Rectal smooth muscle tissue (tissue), 1 donor: ENCODE results near the gene OTOR.

Experiments used
- H3K27ac ChIP-seq: one replicate; pipeline ENCODE4 v1.7.0; 2013; ENCODE audit warnings: low read depth, low read length, inconsistent platforms
- H3K27me3 ChIP-seq: one replicate; pipeline ENCODE4 v1.7.0; 2013; ENCODE audit warnings: low read length; ENCODE audit not compliant: control insufficient read depth, insufficient read depth
- H3K36me3 ChIP-seq: one replicate; pipeline ENCODE4 v1.7.0; 2013; ENCODE audit warnings: low read length; ENCODE audit not compliant: control insufficient read depth, insufficient read depth
- H3K4me1 ChIP-seq: one replicate; pipeline ENCODE4 v1.7.0; 2013; ENCODE audit warnings: low read length; ENCODE audit not compliant: control insufficient read depth, insufficient read depth
- H3K4me3 ChIP-seq: one replicate; pipeline ENCODE4 v1.7.0; 2013; ENCODE audit warnings: low read length
- H3K9ac ChIP-seq: one replicate; pipeline ENCODE4 v1.7.0; 2013; ENCODE audit warnings: low read length

Gene OTOR

GRCh38 chr20:16748308-16748900 lies at the start of gene OTOR:
OTOR (plus strand) TSS chr20:16748358; CDS start chr20:16748402, 44 bp downstream.
- H3K4me3 ChIP-seq, result no peak within 1 kb of the TSS
- H3K4me1 ChIP-seq, result no peaks in the 10 kb centered on the region
- H3K27ac ChIP-seq, result no peak within 1 kb of the TSS
- H3K9ac ChIP-seq, result no peak within 1 kb of the TSS
- no peaks in the 10 kb centered on the region for H3K27me3 ChIP-seq
- no peaks in the 10 kb centered on the region for H3K36me3 ChIP-seq

- Histone ChIP-seq H3K27me3 (no peaks in the 10 kb centered on the region), H3K4me1 (no peaks in the 10 kb centered on the region), H3K27ac (no peak overlapping the region), H3K9ac (no peak overlapping the region), H3K36me3 (no peaks in the 10 kb centered on the region), H3K4me3 (no peak overlapping the region)
Observed at GRCh38 chr20:16699293-16699692, 48.9 kb upstream of the OTOR start.

DNA sequence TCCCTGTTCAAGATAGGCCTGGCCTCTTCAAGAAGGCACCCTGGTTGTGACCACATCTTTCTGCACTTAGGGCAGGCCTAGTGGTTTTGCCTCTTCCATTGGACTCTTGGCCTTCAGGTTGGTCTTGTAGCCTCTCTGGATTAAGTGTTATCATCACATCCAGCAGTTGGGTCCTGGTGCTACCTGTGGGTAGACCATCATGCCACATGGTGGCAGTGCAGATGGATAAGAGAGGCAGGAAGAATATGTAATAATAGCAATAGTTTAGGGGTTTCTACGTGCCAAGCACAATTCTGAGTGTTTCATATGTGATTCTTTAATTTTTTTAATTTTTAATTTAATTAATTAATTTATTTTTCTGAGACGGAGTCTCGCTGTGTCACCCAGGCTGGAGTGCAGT lies 46.9 kb upstream of the OTOR start:
- H3K36me3 ChIP-seq, result no peaks in the 10 kb centered on the region
- H3K27ac ChIP-seq, result no peak overlapping the region
- no peaks in the 10 kb centered on the region for H3K27me3 ChIP-seq
- H3K4me1 ChIP-seq, result no peaks in the 10 kb centered on the region
- no peak overlapping the region for H3K9ac ChIP-seq
- no peak overlapping the region for H3K4me3 ChIP-seq

- Histone ChIP-seq H3K27ac (no peak overlapping the region), H3K36me3 (no peaks in the 10 kb centered on the region), H3K27me3 (no peaks in the 10 kb centered on the region), H3K4me3 (no peak overlapping the region), H3K4me1 (no peaks in the 10 kb centered on the region), H3K9ac (no peak overlapping the region)
Observed at GRCh38 chr20:16703570-16703969, 44.6 kb upstream of the OTOR start.

DNA sequence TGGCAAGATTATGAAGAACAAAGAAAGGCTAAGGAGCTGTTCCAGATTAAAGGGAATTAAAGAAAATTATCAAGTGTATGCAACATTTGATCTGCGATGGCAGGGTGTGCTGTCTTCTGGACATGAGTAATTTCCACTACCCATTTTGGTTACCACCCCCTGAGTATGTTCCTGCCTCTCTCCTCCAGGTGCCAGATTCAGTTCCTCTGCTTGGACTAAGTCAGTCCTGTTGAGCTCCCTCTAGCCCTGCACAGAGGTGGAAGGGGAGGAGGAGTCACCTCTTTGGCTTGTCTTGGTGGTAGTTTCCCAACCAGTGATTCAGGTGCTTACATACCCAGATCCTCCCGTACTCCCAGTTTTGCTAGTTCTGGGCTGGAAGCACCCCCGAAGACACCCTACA lies 40.5 kb upstream of the OTOR start:
- H3K4me3 ChIP-seq, result no peak overlapping the region
- H3K36me3 ChIP-seq, result no peaks in the 10 kb centered on the region
- no peaks in the 10 kb centered on the region for H3K27me3 ChIP-seq
- H3K9ac ChIP-seq, result no peak overlapping the region
- H3K4me1 ChIP-seq, result no peaks in the 10 kb centered on the region
- no peak overlapping the region for H3K27ac ChIP-seq

GRCh38 chr20:16708602-16709001 lies 39.6 kb upstream of the OTOR start:
- H3K4me3 ChIP-seq, result no peak overlapping the region
- no peaks in the 10 kb centered on the region for H3K36me3 ChIP-seq
- no peaks in the 10 kb centered on the region for H3K4me1 ChIP-seq
- H3K27me3 ChIP-seq, result no peaks in the 10 kb centered on the region
- no peak overlapping the region for H3K9ac ChIP-seq
- no peak overlapping the region for H3K27ac ChIP-seq

DNA sequence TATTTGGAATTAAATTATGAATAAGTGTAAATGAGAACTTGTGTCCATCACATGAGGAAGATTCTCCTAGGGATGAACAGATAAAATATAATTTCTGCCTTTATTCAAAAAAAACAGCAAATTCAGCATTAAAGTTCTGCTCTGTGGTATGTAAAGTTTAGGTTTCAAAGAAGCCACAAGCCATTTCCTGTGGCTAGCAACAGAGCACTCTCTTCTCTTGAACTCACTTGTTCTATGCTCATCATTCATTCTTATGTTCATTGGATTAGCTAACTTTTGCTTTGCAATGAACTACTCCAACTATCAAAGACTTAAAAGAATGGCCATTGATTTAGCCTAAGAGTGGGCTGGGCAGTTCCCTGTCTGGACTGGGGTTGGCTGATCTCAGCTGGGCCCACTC lies 39.1 kb upstream of the OTOR start:
- Histone ChIP-seq H3K4me1 (no peaks in the 10 kb centered on the region), H3K27ac (no peak overlapping the region), H3K36me3 (no peaks in the 10 kb centered on the region), H3K27me3 (no peaks in the 10 kb centered on the region), H3K9ac (no peak overlapping the region), H3K4me3 (no peak overlapping the region)

- H3K4me1 ChIP-seq, result no peaks in the 10 kb centered on the region
- no peaks in the 10 kb centered on the region for H3K36me3 ChIP-seq
- no peak overlapping the region for H3K9ac ChIP-seq
- H3K27ac ChIP-seq, result no peak overlapping the region
- no peaks in the 10 kb centered on the region for H3K27me3 ChIP-seq
- H3K4me3 ChIP-seq, result no peak overlapping the region
Observed at GRCh38 chr20:16710781-16711180, 37.4 kb upstream of the OTOR start.

- H3K27ac ChIP-seq, result no peak overlapping the region
- no peaks in the 10 kb centered on the region for H3K36me3 ChIP-seq
- H3K9ac ChIP-seq, result no peak overlapping the region
- no peaks in the 10 kb centered on the region for H3K4me1 ChIP-seq
- H3K4me3 ChIP-seq, result no peak overlapping the region
- H3K27me3 ChIP-seq, result no peaks in the 10 kb centered on the region
Observed at GRCh38 chr20:16711661-16712258, 36.4 kb upstream of the OTOR start.

GRCh38 chr20:16712511-16712947 lies 35.6 kb upstream of the OTOR start:
- Histone ChIP-seq H3K4me3 (no peak overlapping the region), H3K9ac (no peak overlapping the region), H3K27me3 (no peaks in the 10 kb centered on the region), H3K36me3 (no peaks in the 10 kb centered on the region), H3K27ac (no peak overlapping the region), H3K4me1 (no peaks in the 10 kb centered on the region)

GRCh38 chr20:16713066-16713465 lies 35.1 kb upstream of the OTOR start:
- no peak overlapping the region for H3K27ac ChIP-seq
- no peaks in the 10 kb centered on the region for H3K27me3 ChIP-seq
- H3K4me1 ChIP-seq, result no peaks in the 10 kb centered on the region

GRCh38 chr20:16714242-16714641 lies 33.9 kb upstream of the OTOR start:
- Histone ChIP-seq H3K4me1 (no peaks in the 10 kb centered on the region), H3K4me3 (no peak overlapping the region), H3K27ac (no peak overlapping the region), H3K36me3 (no peaks in the 10 kb centered on the region), H3K9ac (no peak overlapping the region), H3K27me3 (no peaks in the 10 kb centered on the region)

More at GRCh38 chr20:16713066-16713465, 35.1 kb upstream of the OTOR start:
- Histone ChIP-seq H3K36me3 (no peaks in the 10 kb centered on the region), H3K4me3 (no peak overlapping the region), H3K9ac (no peak overlapping the region)

DNA sequence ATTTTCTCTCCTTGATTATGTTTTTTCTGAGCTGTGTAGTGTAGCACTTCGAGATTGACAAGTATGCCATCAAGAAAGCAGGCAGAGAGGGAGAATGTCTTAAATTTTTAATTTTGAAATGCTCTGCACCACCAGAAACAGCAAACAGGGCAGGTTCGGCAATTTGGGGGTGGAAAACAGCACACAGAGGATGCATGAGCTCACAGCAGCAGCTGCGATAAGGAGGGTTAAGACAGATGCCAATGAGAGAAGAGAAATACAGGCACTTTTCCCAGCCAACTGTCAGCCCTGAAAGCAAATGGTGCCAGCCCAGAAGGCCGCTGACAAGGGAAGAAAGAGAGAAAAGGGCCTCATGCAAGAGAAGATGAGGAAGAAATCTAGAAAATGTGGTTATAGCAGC lies 33.4 kb upstream of the OTOR start:
- Histone ChIP-seq H3K9ac (no peak overlapping the region), H3K4me1 (no peaks in the 10 kb centered on the region), H3K27ac (no peak overlapping the region), H3K36me3 (no peaks in the 10 kb centered on the region), H3K4me3 (no peak overlapping the region), H3K27me3 (no peaks in the 10 kb centered on the region)
